HEK293T (cell line): ENCODE data around the gene RPL21.

Experiments
- ARNT ChIP-seq: fragments of 450-650 bp; IDR thresholded peaks from 2 replicates; pipeline ENCODE4 v1.6.1; 2017; ENCODE audit warnings: mild to moderate bottlenecking
- BHLHE40 ChIP-seq: fragments of 450-650 bp; IDR thresholded peaks from 2 replicates; pipeline ENCODE4 v1.6.1; 2016; ENCODE audit warnings: mild to moderate bottlenecking, moderate library complexity, borderline replicate concordance
- CTBP1 ChIP-seq: fragments of 450-650 bp; IDR thresholded peaks from 2 replicates; pipeline ENCODE4 v1.6.1; 2016; ENCODE audit warnings: borderline replicate concordance
- ELF4 ChIP-seq: fragments of 450-650 bp; IDR thresholded peaks from 2 replicates; pipeline ENCODE4 v1.6.1; 2017; ENCODE audit warnings: antibody characterized with exemption
- FOXA1 ChIP-seq: fragments of 450-650 bp; IDR thresholded peaks from 2 replicates; pipeline ENCODE4 v1.6.1; 2016; ENCODE audit warnings: mild to moderate bottlenecking
- L3MBTL2 ChIP-seq: fragments of 450-650 bp; conservative IDR thresholded peaks from 2 replicates; pipeline ENCODE4 v1.6.1; 2016; ENCODE audit warnings: mild to moderate bottlenecking
- NFRKB ChIP-seq: fragments of 450-650 bp; IDR thresholded peaks from 2 replicates; pipeline ENCODE4 v1.6.1; 2016; ENCODE audit warnings: mild to moderate bottlenecking, moderate library complexity
- PKNOX1 ChIP-seq: fragments of 450-650 bp; IDR thresholded peaks from 2 replicates; pipeline ENCODE4 v1.6.1; 2016
- SUZ12 ChIP-seq: fragments of 450-650 bp; IDR thresholded peaks from 2 replicates; pipeline ENCODE4 v1.6.1; 2016; ENCODE audit warnings: mild to moderate bottlenecking
- TARDBP ChIP-seq: fragments of 450-650 bp; IDR thresholded peaks from 2 replicates; pipeline ENCODE4 v1.6.1; 2016

- TF ChIP-seq ARNT (no peak), BHLHE40 (no peak), PKNOX1 (no peak), CTBP1 (no peak), FOXA1 (no peak), TARDBP (no peak), ELF4 (no peak), L3MBTL2 (no peak), SUZ12 (no peak), NFRKB (no peak)
Observed at GRCh38 chr13:27293076-27293691, 41.8 kb downstream of the RPL21 start.
